HG03439 (cell line): ENCODE measurements around the gene AMY1B.
"Not testable (repeated sequence)": the region's sequence is repeated elsewhere in the genome, so short reads cannot be mapped to it uniquely, and the experiment has no call there.

Experiments
- ATAC-seq: cut with Tn5 transposase; IDR thresholded peaks from one replicate; pipeline ENCODE4 v1.9.1; 2021; ENCODE audit warnings: mild to moderate bottlenecking, moderate library complexity; ENCODE audit not compliant: unreplicated experiment

The AMY1B gene

GRCh38 chr1:103696110-103696509, at the start of gene AMY1B:
TSS of gene AMY1B (minus strand) at chr1:103696210. CDS start at chr1:103695639, 571 bp downstream.
- not testable (repeated sequence) for ATAC-seq

- not testable (repeated sequence) for ATAC-seq
These were observed 49.0 kb upstream of the AMY1B start for GRCh38 chr1:103745040-103745439.

DNA sequence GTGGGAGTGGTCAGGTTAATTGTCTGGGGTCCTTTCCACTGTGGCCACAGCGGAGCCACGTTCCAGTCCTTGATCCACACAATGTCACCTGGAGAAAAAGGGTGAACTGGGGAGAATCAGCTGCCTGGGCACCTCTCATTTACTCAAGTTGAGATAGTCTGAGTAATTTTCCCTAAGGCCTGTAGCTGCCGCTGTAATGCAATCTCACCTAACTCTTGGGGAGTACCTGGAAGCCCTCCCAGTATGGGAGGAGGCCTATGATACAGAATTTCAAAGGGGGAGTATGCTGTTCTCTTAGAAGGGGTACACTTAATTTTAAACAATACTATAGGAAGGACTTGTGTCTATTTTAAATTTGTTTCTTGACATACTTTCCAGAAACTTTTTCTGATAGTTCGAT, 48.4 kb upstream of the AMY1B start:
- ATAC-seq = not testable (repeated sequence)

GRCh38 chr1:103738031-103738430, 42.0 kb upstream of the AMY1B start:
- not testable (repeated sequence) for ATAC-seq

DNA sequence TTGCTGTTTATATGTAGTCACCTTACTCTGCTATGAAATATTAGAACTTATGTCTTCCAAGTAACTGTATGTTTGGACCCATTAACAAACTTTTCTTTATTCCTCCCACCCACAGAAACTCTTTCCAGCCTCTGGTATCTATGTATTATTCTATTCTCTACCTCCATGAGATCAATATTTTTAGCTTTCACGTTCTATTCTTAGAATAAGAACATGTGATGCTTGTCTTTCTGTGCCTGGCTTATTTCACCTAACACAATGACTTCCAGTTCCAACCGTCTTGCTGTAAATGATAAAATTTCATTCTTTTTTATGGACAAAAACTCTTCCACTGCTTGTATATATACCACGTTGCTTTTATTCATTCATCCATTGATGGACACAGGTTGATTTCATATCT, 39.3 kb upstream of the AMY1B start:
- not testable (repeated sequence) for ATAC-seq

GRCh38 chr1:103721473-103721872, 25.5 kb upstream of the AMY1B start:
- not testable (repeated sequence) for ATAC-seq

GRCh38 chr1:103717404-103717803, 21.4 kb upstream of the AMY1B start:
- ATAC-seq = not testable (repeated sequence)

GRCh38 chr1:103710381-103710780, 14.4 kb upstream of the AMY1B start:
- ATAC-seq = not testable (repeated sequence)

GRCh38 chr1:103707670-103708069, 11.7 kb upstream of the AMY1B start:
- not testable (repeated sequence) for ATAC-seq

GRCh38 chr1:103701256-103701655, 5.2 kb upstream of the AMY1B start:
- ATAC-seq = not testable (repeated sequence)

DNA sequence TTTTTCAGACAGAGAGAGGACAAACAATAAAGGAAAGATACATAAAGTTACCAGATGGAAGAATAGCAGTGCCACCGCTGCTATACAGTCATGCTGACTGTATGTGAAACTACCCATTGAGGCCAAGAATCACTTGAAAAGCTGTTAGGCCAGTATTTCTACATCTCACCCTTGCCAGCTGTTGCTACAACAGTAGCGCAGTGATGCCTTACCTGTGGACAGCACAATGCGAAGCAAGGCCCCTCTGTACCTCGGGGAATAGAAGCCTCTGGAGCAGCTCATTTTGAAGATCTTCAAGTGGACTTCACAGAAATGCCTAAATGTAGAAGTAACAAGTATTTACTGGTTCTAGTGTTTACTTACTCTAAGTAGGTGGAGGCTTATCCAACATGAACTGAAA, 4.7 kb upstream of the AMY1B start:
- ATAC-seq = not testable (repeated sequence)

DNA sequence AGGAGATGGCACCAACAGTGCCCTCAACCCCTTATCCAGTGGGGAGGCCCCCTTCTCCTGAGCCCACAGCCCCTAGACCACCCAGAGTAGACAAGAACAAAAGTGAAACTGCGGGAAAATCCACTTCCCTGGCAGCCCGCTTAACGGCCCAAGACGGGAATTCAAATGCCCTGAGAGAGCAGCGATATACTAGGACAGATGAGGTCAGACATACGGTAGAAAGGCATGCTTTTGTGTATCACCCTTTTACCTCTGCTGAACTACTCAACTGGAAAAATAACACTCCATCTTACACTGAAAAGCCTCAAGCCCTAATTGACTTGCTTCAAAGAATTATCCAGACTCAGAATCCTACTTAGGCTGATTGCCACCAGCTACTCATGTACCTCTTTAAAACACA, 1.4 kb upstream of the AMY1B start:
- not testable (repeated sequence) for ATAC-seq

GRCh38 chr1:103676335-103676734, 19.7 kb downstream of the AMY1B start:
- not testable (repeated sequence) for ATAC-seq

- not testable (repeated sequence) for ATAC-seq
These were observed 40.5 kb downstream of the AMY1B start, which contains the start of gene AMY1A for GRCh38 chr1:103655460-103655859. TSS of gene AMY1A (plus strand) at chr1:103655760. CDS start at chr1:103656331, 571 bp downstream.

- not testable (repeated sequence) for ATAC-seq
These were observed 41.9 kb downstream of the AMY1B start for GRCh38 chr1:103654133-103654532.

DNA sequence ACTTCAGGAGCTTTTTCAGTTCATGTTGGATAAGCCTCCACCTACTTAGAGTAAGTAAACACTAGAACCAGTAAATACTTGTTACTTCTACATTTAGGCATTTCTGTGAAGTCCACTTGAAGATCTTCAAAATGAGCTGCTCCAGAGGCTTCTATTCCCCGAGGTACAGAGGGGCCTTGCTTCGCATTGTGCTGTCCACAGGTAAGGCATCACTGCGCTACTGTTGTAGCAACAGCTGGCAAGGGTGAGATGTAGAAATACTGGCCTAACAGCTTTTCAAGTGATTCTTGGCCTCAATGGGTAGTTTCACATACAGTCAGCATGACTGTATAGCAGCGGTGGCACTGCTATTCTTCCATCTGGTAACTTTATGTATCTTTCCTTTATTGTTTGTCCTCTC, 45.1 kb downstream of the AMY1B start:
- not testable (repeated sequence) for ATAC-seq

DNA sequence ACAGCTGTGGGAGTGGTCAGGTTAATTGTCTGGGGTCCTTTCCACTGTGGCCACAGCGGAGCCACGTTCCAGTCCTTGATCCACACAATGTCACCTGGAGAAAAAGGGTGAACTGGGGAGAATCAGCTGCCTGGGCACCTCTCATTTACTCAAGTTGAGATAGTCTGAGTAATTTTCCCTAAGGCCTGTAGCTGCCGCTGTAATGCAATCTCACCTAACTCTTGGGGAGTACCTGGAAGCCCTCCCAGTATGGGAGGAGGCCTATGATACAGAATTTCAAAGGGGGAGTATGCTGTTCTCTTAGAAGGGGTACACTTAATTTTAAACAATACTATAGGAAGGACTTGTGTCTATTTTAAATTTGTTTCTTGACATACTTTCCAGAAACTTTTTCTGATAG, 45.7 kb downstream of the AMY1B start:
- ATAC-seq = not testable (repeated sequence)

DNA sequence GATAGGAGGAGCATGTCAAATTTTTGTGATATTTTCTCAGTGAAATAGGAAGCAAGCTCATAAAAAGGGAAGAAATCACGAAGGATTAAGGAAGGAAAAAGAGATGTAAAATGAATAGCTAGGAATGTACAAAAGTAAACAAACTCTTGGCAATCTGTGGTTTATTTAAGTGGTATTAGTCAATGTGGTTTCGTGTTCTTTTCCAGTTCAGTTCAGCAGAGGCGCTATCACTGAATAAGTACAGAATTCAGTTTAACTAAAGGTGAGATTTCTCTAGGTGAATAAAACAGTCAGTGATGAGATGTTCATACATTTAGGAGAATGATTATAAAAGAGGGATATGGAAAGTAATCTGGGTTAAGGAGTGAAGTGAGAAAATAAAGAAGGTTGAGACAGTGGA, 52.1 kb downstream of the AMY1B start:
- ATAC-seq = not testable (repeated sequence)

- ATAC-seq = not testable (repeated sequence)
These were observed 54.8 kb downstream of the AMY1B start for GRCh38 chr1:103641194-103641593.
